ENCODE data around the gene SPTLC1.
"Not testable (repeated sequence)": the region's sequence is repeated elsewhere in the genome, so short reads cannot be mapped to it uniquely, and the experiment has no call there.

Gene SPTLC1

DNA sequence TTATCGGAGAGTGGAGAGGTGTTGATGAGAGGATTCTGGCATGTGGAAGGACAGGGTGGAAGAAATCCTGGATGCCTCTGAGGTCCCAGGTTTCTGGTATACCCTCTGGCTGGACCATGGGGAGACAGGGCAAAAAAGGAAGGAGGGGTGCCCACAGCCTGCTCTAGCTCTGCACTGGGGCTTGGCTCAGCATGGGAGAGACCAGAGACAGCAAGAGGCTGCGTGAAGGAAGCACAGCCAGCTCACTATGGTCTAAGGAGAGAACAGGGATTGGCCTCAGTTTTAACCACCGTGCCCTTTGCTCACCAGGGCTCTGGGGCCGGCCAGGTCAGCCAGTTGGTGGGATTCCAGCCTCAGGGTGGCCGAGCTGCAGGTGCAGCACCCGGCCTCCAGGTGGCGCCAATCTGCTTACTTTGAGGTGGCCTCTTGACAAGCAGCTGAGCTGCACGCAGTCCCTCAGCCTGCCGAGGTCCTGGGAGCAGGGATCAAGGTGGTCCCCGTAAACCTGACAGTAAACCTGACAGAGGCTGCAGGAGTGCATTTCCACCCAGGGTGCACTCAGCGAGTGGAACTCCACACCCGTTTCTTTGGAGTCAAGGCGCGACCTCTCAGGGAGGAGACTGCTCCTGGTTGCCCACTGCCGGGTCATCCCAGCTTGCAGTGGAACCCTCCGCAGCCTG, 25.0 kb upstream of the SPTLC1 start:
- peak; percentile 59 for DNase-seq

DNA sequence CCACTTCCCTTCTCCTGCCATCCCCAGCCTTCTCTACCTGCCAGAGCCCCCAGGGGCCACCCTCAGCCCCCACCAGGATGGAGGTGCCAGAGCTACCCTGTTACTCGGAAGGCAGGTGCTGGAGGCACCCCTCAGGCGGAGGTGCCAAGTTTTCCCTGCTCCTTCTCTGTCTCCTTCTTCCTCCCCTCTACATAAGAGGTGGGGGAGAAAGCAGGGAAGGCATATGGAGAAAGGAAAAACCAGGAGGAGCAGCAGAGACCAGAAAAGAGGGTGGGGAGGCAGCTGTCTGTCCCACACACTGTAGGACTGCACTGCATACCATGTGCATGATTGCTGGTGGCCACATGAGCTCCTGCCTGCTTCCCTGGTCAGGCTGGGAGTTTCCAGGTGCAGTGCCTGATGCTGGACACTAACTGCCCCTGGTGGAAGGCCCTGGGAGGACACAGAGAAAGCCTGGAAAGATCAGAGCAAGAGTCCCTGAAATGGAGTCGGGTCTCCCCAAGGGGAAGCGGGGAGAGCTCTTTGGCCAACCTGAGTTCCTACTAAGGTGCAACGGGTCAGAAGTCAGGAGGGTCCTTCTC, 23.8 kb upstream of the SPTLC1 start:
- peak; percentile 72 for DNase-seq

DNA sequence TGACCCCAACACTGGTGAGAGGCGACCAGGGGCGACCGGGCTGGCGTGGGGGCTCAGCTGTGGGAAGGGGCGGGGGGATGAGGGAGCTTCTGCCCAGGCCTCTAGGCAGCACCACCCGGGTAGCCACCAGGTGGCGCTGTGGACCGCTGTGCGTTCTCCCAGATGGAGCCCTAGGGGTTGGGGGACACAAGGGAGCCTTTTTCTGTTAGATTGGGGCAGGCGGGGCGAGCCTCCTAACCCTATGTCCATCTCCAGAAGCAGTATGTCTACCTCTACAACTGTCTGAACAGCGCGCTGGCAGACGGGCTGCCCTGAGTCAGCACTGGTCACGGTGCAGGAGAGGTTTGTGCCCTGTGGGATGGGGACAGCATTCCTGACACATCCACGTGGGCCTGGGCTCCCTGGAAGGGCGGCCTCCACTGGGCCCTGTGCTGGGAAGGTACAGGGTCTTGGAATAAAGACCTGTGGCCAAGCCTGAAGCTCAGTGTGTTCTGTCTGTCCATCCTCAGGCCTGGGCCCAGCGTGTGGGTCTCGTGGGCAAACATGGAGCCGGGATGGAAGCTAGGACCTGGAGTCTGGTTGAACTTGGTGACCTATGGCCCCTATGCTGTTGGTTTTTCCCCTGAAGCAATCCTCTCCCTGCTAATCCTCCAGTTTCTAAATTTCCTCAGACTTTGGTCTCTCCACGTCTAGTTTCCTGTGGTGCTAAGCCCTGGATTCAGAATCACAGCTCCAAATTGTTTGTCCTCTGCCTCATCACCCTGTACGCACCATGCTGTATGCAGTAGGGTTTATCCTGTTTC, 23.1 kb upstream of the SPTLC1 start:
- DNase-seq = no peak

DNA sequence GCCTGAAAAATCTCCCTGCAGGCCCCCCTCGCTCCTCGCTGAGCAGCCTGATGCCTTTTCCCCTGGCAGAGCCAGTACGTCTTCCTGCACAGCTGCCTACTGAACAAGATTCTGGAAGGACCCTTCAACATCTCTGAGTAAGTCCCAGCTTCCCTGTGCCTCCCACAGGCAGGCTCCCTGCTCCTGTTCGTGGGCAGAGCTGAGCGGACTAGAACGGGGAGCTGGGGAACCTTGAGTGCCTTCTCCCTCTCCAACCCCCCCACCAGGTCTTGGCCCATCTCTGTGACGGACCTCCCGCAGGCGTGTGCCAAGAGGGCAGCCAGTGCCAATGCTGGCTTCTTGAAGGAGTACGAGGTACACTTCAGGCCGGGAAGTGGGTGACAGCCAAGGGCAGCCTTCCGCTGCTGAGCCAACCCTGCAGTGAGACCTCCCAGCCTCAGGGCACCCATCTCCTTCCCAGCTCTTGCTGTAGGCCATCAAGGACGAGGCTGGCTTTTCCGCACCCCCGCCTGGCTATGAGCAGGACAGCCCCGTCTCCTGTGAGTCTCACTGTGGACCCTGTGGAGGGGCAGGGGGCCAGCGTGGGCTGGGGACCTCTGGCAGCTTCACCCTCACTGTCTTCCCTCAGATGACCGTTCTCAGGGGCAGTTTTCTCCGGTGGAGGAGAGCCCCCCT, 21.1 kb upstream of the SPTLC1 start:
- DNase-seq = no peak

DNA sequence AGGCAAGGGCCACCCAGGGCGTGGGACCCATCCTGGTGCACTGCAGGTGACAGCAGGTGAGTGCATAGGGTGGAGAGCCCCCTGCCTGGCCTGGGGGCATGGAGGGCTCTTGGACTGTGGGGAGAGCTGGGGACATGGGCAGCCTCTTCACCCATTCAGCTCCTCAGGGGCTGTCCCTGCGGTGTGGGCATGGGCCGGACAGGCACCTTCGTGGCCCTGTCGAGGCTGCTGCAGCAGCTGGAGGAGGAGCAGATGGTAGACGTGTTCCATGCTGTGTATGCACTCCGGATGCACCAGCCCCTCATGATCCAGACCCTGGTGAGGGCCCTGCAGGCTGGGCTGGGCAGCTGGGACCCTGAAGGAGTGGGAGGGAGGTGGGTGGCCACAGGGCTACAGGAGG, 20.4 kb upstream of the SPTLC1 start:
- DNase-seq = no peak

DNA sequence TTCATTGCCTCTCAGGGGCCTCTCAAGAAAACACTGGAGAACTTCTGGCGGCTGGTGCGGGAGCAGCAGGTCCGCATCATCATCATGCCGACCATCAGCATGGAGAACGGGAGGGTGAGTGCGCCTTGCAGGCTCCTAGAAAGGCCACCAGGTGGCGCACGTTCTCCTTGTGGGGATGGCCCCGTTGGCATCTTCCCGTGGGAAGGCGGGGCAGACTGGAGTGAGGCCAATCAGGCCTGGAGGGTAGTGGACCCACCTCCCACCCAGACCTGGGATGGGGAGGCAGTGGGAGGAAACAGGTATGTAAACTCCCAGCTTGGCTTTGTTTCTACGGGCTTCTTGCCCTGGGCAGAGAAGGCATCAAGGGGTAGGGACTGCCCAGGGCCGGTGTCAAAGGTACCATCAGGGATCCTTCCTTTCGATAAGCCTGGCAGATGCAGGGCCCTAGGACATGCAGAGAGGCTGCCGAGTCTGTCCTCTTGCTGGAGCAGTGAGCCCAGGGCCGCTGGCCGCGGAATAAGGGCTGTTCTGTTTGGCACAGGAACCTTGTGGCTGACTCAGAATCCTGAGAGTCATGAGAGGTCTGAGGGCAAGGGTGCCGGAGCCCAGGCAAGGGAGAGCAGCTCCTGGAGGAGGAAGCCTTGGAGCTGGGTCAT, 18.9 kb upstream of the SPTLC1 start:
- DNase-seq = peak; percentile 78

- DNase-seq = not testable (repeated sequence)
These were observed 17.7 kb upstream of the SPTLC1 start for GRCh38 chr9:92132913-92133312.

- DNase-seq = no peak
These were observed 17.3 kb upstream of the SPTLC1 start for GRCh38 chr9:92132501-92132900.

DNA sequence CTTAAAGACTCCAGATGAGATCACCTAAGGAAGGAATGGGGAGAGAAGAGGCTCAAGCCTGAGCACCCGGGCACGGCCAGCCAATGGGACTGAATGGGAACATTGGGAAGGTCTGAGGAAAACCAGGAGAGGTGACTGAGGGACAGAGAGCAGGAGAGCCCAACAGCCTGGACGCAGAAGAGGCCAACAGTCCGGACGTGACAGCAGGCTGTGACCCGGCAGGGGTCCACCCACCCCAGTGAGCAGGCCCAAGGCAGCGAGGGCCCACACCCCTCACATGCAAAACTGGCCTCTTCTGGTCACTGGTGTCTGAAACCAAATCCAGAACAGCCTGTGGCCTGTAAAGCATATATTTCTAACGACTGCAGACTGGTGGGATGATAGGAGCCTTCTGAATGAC, 7.6 kb upstream of the SPTLC1 start:
- no peak for DNase-seq

- no peak for DNase-seq
These were observed 6.8 kb upstream of the SPTLC1 start for GRCh38 chr9:92122061-92122460.

GRCh38 chr9:92121265-92121664, 6.1 kb upstream of the SPTLC1 start:
- DNase-seq = no peak

- DNase-seq = no peak
These were observed 4.9 kb upstream of the SPTLC1 start for GRCh38 chr9:92120138-92120537.

DNA sequence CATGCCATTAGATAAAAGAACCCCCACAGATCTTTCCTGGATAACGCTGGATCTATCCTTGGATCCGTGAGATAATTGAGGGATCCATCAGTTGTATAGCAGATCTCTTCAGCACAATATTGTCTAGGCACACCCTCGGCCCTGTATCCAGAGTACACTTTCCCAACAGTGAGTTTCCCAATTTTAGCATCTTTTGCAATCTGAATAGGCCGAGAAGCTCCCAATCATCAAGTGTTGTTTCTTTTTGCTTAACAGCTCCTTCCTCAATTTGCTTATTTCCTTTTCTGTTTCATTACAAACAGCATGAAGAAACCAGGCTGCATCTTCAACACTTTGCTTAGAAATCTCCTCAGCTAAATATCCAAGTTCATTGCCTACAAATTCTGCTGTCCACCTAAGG, 4.4 kb upstream of the SPTLC1 start:
- no peak for DNase-seq

GRCh38 chr9:92108122-92108521, 7.1 kb downstream of the SPTLC1 start:
- no peak for DNase-seq

- DNase-seq = not testable (repeated sequence)
These were observed 9.6 kb downstream of the SPTLC1 start for GRCh38 chr9:92105446-92106225.

GRCh38 chr9:92103601-92104000, 11.6 kb downstream of the SPTLC1 start:
- not testable (repeated sequence) for DNase-seq

GRCh38 chr9:92100237-92100911, 14.8 kb downstream of the SPTLC1 start:
- DNase-seq = peak; percentile 81

GRCh38 chr9:92098638-92099037, 16.6 kb downstream of the SPTLC1 start:
- DNase-seq = no peak

GRCh38 chr9:92097997-92098482, 17.2 kb downstream of the SPTLC1 start:
- DNase-seq = peak; percentile 94

DNA sequence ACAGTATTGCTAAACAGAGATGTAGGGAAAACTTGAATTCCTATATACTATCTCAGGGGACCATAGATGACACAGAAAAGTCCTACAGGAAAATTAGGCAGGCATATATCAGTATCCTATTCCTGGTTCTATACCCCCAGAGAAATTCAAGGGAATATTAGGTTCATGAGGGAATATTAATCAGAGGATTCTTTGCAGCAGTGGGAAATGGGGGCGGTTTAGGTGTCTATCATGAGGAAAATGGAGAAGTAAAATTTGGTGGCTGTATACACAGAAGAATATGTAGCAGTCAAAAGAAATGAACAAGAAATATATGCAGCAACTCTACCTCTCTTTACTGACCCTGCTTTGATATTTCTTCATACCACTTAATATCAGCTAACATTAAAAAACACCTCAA, 20.0 kb downstream of the SPTLC1 start:
- no peak for DNase-seq

- DNase-seq = no peak
These were observed 20.6 kb downstream of the SPTLC1 start for GRCh38 chr9:92094655-92095054.
